ENCODE results near the gene TTLL11. TPM values are rescaled to one million over a fixed set of nuclear protein-coding genes. Genes with fewer than 3 reads are reported as not detected.

Gene TTLL11
- total RNA-seq, 1 donor from 2014 or later = 6.9 TPM

DNA sequence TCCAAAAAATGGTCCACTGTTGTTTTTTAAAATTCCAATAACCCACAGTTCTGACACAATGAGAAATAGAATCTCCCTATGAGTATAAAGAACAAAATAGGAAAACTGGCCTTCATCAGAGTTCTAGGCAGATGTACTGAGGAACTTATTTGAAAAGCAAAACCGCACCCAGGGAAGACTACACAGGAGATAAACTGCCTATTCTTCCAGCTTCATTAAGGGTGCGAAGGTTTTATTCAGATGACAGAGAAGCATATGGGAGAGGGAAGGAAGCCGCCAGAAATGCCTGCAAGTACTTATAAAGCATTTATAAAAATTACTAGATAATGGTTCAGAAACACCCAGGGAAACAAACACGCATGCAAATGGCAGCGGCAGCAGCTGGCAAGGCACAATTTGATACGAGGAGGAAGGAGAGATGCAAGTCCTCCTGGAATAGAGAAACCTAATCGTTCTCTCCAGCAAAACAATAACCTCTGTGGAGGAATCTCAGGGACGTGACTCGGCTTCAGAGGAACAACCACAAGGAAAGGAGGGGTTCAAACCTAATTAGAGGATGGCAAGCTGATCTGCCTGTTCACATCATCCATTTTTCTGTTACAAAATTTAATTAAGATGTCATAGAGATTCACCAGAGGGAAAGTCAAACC, 9.0 kb downstream of the TTLL11 start:
- Mint-ChIP-seq H3K4me3 (ENCODE audit: unreplicated experiment) (no peak overlapping the region), H3K36me3 (ENCODE audit: low read depth, unreplicated experiment) (peaks cover 1% of the 10 kb centered on the region), H3K27me3 (ENCODE audit: low read depth, unreplicated experiment) (no peaks in the 10 kb centered on the region), H3K27ac (ENCODE audit: unreplicated experiment) (no peak overlapping the region), H3K4me1 (ENCODE audit: low read depth, unreplicated experiment) (no peaks in the 10 kb centered on the region), H3K9me3 (ENCODE audit: unreplicated experiment) (no peaks in the 10 kb centered on the region)
- TF ChIP-seq, protein P1, sequence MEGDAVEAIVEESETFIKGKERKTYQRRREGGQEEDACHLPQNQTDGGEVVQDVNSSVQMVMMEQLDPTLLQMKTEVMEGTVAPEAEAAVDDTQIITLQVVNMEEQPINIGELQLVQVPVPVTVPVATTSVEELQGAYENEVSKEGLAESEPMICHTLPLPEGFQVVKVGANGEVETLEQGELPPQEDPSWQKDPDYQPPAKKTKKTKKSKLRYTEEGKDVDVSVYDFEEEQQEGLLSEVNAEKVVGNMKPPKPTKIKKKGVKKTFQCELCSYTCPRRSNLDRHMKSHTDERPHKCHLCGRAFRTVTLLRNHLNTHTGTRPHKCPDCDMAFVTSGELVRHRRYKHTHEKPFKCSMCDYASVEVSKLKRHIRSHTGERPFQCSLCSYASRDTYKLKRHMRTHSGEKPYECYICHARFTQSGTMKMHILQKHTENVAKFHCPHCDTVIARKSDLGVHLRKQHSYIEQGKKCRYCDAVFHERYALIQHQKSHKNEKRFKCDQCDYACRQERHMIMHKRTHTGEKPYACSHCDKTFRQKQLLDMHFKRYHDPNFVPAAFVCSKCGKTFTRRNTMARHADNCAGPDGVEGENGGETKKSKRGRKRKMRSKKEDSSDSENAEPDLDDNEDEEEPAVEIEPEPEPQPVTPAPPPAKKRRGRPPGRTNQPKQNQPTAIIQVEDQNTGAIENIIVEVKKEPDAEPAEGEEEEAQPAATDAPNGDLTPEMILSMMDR (IDR thresholded peaks at IDR 0.05; ENCODE audit: insufficient read depth, low read depth, low read length) = no peak
- no peak for TF ChIP-seq EZH2 (IDR thresholded peaks at IDR 0.05; ENCODE audit: insufficient read depth, low read length)
- Histone ChIP-seq H3K4me1 (ENCODE audit: insufficient read depth, low read length) (peaks cover 10% of the 10 kb centered on the region), H4K20me1 (ENCODE audit: insufficient read depth, low read length) (peaks cover 27% of the 10 kb centered on the region), H3K9me3 (ENCODE audit: insufficient read depth, low read depth, low read length) (no peaks in the 10 kb centered on the region), H3K27me3 (ENCODE audit: insufficient read depth, low read length) (no peaks in the 10 kb centered on the region), H3K4me2 (ENCODE audit: low read length) (no peak overlapping the region), H3K9ac (ENCODE audit: low read length) (no peak overlapping the region), H3K36me3 (ENCODE audit: insufficient read depth, low read length) (no peaks in the 10 kb centered on the region), H3K79me2 (ENCODE audit: insufficient read depth, low read length) (peaks cover 22% of the 10 kb centered on the region), H3K4me3 (ENCODE audit: insufficient read depth, low read depth, low read length) (no peak overlapping the region), H2AFZ (ENCODE audit: low read depth, low read length) (no peak overlapping the region), H3K27ac (ENCODE audit: low read depth, low read length) (no peak overlapping the region)
- DNase-seq (ENCODE audit: low read depth) (no peak), FAIRE-seq (no peak)

DNA sequence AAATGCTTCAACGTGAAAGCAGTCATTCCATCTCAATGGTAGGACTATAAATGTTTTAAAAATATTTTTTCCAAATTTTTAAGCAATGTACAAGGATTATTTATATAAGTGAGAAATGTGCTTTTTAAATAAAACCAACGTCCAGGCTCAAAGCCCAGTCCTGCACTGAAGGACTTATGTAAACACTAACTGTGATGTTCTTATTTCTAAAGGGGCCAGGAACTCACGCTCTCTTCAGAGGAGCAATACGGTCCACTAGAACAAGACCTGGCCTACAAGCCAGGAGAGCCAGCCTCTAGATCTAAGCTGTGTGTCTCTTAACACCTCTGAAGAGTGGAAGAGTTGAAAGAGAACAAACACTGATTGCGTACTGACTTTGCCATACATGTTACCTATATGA, 12.1 kb downstream of the TTLL11 start:
- Histone ChIP-seq H3K4me1 (ENCODE audit: insufficient read depth, low read length) (no peaks in the 10 kb centered on the region), H3K4me2 (ENCODE audit: low read length) (no peak overlapping the region), H3K79me2 (ENCODE audit: insufficient read depth, low read length) (peaks cover 20% of the 10 kb centered on the region), H4K20me1 (ENCODE audit: insufficient read depth, low read length) (peaks cover 11% of the 10 kb centered on the region), H3K36me3 (ENCODE audit: insufficient read depth, low read length) (no peaks in the 10 kb centered on the region), H3K27ac (ENCODE audit: low read depth, low read length) (no peak overlapping the region), H3K27me3 (ENCODE audit: insufficient read depth, low read length) (no peaks in the 10 kb centered on the region), H2AFZ (ENCODE audit: low read depth, low read length) (no peak overlapping the region), H3K9ac (ENCODE audit: low read length) (no peak overlapping the region), H3K4me3 (ENCODE audit: insufficient read depth, low read depth, low read length) (no peak overlapping the region), H3K9me3 (ENCODE audit: insufficient read depth, low read depth, low read length) (no peaks in the 10 kb centered on the region)
- peaks cover 6% of the 10 kb centered on the region for H3K4me1 Mint-ChIP-seq (ENCODE audit: low read depth, unreplicated experiment)
- FAIRE-seq (no peak), DNase-seq (ENCODE audit: low read depth) (no peak)
- H3K36me3 Mint-ChIP-seq (ENCODE audit: low read depth, unreplicated experiment) = no peaks in the 10 kb centered on the region
- no peak overlapping the region for H3K4me3 Mint-ChIP-seq (ENCODE audit: unreplicated experiment)
- TF ChIP-seq EZH2 (IDR thresholded peaks at IDR 0.05; ENCODE audit: insufficient read depth, low read length) = no peak
- TF ChIP-seq, protein P1 (IDR thresholded peaks at IDR 0.05; ENCODE audit: insufficient read depth, low read depth, low read length) = no peak
- no peaks in the 10 kb centered on the region for H3K27me3 Mint-ChIP-seq (ENCODE audit: low read depth, unreplicated experiment)
- peaks cover 9% of the 10 kb centered on the region for H3K9me3 Mint-ChIP-seq (ENCODE audit: unreplicated experiment)
- H3K27ac Mint-ChIP-seq (ENCODE audit: unreplicated experiment) = no peak overlapping the region

DNA sequence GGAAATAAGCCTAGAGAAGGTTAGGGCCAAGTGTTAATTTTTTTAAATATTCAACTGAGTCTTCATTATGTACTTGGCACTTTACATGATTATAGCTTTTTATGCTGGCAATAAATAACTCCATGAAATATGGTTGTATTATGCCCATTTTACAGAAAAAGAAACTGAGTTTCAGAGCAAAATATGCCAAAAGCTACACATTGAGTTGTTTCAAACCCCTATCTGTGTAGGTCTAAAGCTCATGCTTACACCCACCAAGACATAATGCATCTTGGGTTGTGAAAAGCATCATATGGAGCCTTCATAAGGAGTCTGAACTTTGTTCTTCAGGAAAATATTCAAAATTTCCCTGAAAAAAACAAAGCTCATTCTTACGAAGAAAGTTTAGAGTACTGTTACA, 14.6 kb downstream of the TTLL11 start:
- Histone ChIP-seq H3K4me1 (ENCODE audit: insufficient read depth, low read length) (no peaks in the 10 kb centered on the region), H3K36me3 (ENCODE audit: insufficient read depth, low read length) (no peaks in the 10 kb centered on the region), H3K27me3 (ENCODE audit: insufficient read depth, low read length) (no peaks in the 10 kb centered on the region), H3K9ac (ENCODE audit: low read length) (no peak overlapping the region), H3K9me3 (ENCODE audit: insufficient read depth, low read depth, low read length) (no peaks in the 10 kb centered on the region), H3K4me2 (ENCODE audit: low read length) (no peak overlapping the region), H3K79me2 (ENCODE audit: insufficient read depth, low read length) (peaks cover 8% of the 10 kb centered on the region), H3K4me3 (ENCODE audit: insufficient read depth, low read depth, low read length) (no peak overlapping the region), H4K20me1 (ENCODE audit: insufficient read depth, low read length) (peaks cover 16% of the 10 kb centered on the region), H3K27ac (ENCODE audit: low read depth, low read length) (no peak overlapping the region), H2AFZ (ENCODE audit: low read depth, low read length) (no peak overlapping the region)
- no peaks in the 10 kb centered on the region for H3K27me3 Mint-ChIP-seq (ENCODE audit: low read depth, unreplicated experiment)
- no peak overlapping the region for H3K4me3 Mint-ChIP-seq (ENCODE audit: unreplicated experiment)
- H3K27ac Mint-ChIP-seq (ENCODE audit: unreplicated experiment) = no peak overlapping the region
- FAIRE-seq (peak; percentile 23), DNase-seq (ENCODE audit: low read depth) (no peak)
- H3K36me3 Mint-ChIP-seq (ENCODE audit: low read depth, unreplicated experiment) = no peaks in the 10 kb centered on the region
- TF ChIP-seq, protein P1 (IDR thresholded peaks at IDR 0.05; ENCODE audit: insufficient read depth, low read depth, low read length) = no peak
- no peak for TF ChIP-seq EZH2 (IDR thresholded peaks at IDR 0.05; ENCODE audit: insufficient read depth, low read length)
- H3K9me3 Mint-ChIP-seq (ENCODE audit: unreplicated experiment) = peaks cover 9% of the 10 kb centered on the region
- H3K4me1 Mint-ChIP-seq (ENCODE audit: low read depth, unreplicated experiment) = peaks cover 18% of the 10 kb centered on the region
